Measurements from ENCODE around the gene RNF222. TPM values are rescaled to one million over a fixed set of nuclear protein-coding genes. Genes with fewer than 3 reads are reported as not detected.

RNF222 gene
- total RNA-seq, 1 experiment from 2014 or later, result 0.09 TPM

DNA sequence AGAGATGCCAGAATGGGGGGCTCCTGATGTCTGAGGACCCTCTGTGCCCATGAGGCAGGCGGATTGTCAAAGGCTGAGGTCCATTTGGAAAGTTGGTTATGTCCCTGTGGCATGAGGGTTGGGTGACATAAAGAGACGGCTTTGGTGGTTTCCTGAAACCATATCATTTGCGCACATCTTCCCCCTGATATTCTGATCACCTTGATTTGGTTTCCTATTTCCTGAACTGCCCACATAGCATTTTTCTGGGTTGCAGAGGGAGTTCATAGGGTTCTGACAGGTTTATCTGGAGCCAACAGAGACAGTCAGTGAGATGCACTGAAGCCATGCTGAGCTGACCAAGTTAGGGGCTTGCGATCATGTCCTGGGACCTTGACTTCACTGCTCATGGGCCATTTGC lies 15.7 kb upstream of the RNF222 start:
- Histone ChIP-seq H2BK120ac (ENCODE audit: low read depth, low read length, poor library complexity, severe bottlenecking) (no peak overlapping the region), H3K79me1 (ENCODE audit: insufficient read depth, low read depth, low read length, poor library complexity, severe bottlenecking) (no peaks in the 10 kb centered on the region), H2BK20ac (ENCODE audit: low read depth, low read length, poor library complexity, severe bottlenecking) (no peak overlapping the region), H4K20me1 (ENCODE audit: control insufficient read depth, insufficient read depth, insufficient read length) (no peaks in the 10 kb centered on the region), H2BK15ac (ENCODE audit: low read depth, low read length) (no peak overlapping the region), H3K27ac (ENCODE audit: insufficient read length, low read depth, low read length) (no peak overlapping the region), H3K4me1 (ENCODE audit: insufficient read depth, low read length) (no peaks in the 10 kb centered on the region), H2BK5ac (ENCODE audit: insufficient read length, low read length) (no peak overlapping the region), H3K9ac (ENCODE audit: extremely low read depth, insufficient read length, low read length) (no peak overlapping the region), H3K4ac (ENCODE audit: low read depth, low read length) (no peak overlapping the region), H3K14ac (ENCODE audit: insufficient read depth, low read length) (no peak overlapping the region), H3K18ac (ENCODE audit: insufficient read length, low read depth, low read length) (no peak overlapping the region), H3K23ac (ENCODE audit: insufficient read length, low read depth, low read length) (no peak overlapping the region), H3K9me3 (ENCODE audit: control insufficient read depth, low read depth, low read length) (no peaks in the 10 kb centered on the region), H2AFZ (ENCODE audit: low read length) (no peak overlapping the region), H4K8ac (replicated peaks; ENCODE audit: insufficient read length, low read depth, low read length) (no peak overlapping the region), H3K4me2 (ENCODE audit: insufficient read depth, insufficient read length, low read length) (no peak overlapping the region), H3T11ph (ENCODE audit: low read length) (no peak overlapping the region), H3K79me2 (ENCODE audit: insufficient read depth, low read length) (no peaks in the 10 kb centered on the region), H2AK5ac (ENCODE audit: insufficient read length, low read length) (no peak overlapping the region), H4K91ac (ENCODE audit: insufficient read length, low read depth, low read length) (no peak overlapping the region), H3K23me2 (ENCODE audit: insufficient read length, low read depth, low read length, poor library complexity, severe bottlenecking) (no peaks in the 10 kb centered on the region), H2BK12ac (ENCODE audit: insufficient read length, low read depth, low read length) (no peak overlapping the region), H4K5ac (ENCODE audit: insufficient read length, low read depth, low read length) (no peak overlapping the region), H3K56ac (ENCODE audit: insufficient read length, low read depth, low read length) (no peak overlapping the region), H3K27me3 (ENCODE audit: insufficient read depth, low read length) (no peaks in the 10 kb centered on the region)
- Mint-ChIP-seq H3K4me1 (peaks cover 12% of the 10 kb centered on the region in 2 experiments), H3K27ac (no peak overlapping the region), H3K4me3 (no peak overlapping the region), H3K36me3 (ENCODE audit: insufficient read depth in 1 of 3, low read depth in 3 of 3) (no peaks in the 10 kb centered on the region), H3K9me3 (no peaks in the 10 kb centered on the region), H3K27me3 (ENCODE audit: low read depth) (peaks cover 9% of the 10 kb centered on the region)
- WGBS (ENCODE audit: extremely low coverage, insufficient read length, low lambda C conversion rate), result no CpG with 5 or more reads among the region's 4 CpGs
- DNase-seq, result no peak
- TF ChIP-seq CTCF (conservative IDR thresholded peaks at IDR 0.05), result no peak

Measured in H9 (cell line).